D721Med (cell line): ENCODE measurements around the gene CDK5RAP2.

Experiments
- DNase-seq: peaks from one replicate; pipeline ENCODE4 v3.0.0; 2011; ENCODE audit warnings: low spot score; ENCODE audit not compliant: insufficient read length
- FAIRE-seq: peaks from 2 replicates; lab custom pipeline; 2011; peaks lifted over from hg19 to GRCh38; lab: Jason Lieb, UNC
- CTCF ChIP-seq: IDR thresholded peaks from 2 replicates; pipeline ENCODE4 v1.5.1; 2012; ENCODE audit warnings: mild to moderate bottlenecking, control low read depth; ENCODE audit not compliant: insufficient read depth; ENCODE audit errors: missing control alignments

CDK5RAP2 gene

DNA sequence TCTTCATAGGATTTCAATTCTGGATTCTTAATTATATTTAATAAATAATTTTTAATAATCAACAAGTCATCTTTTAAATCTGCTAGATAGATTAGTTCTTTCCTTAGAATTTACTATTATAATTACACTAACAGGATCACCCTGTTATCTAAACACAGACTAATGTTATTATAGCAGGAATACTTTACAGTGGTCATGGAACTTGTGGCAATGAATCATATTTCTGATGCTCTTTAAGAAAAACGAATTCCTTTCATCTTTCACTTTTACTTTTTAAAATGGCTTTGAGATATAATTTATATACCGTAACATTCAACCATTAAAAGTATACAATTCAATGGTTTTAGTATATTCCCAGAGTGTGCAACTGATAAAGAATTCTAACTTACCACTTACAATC is 29.7 kb upstream of the CDK5RAP2 start:
- no peak for FAIRE-seq
- no peak for DNase-seq
- no peak for TF ChIP-seq CTCF

DNA sequence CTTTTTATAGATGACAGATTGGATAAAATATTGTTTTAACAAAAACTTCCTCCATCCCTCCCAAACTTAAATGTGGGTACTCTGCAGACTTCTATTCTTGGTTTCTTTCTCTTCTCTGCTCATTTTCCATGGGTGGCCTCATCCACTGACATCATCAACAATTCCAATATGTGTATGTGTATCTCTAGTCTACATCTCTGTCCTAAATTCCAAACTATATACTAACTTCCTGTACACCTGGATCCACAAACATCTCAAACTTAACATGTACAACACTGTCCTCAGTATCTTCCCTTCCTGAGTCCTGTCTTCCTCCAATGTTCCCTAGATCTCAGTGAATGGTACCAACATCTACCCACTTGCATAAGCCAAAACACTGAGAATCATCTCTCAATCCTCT is 28.5 kb upstream of the CDK5RAP2 start:
- no peak for FAIRE-seq
- no peak for TF ChIP-seq CTCF
- no peak for DNase-seq

- DNase-seq (no peak), FAIRE-seq (no peak)
- no peak for TF ChIP-seq CTCF
Observed at GRCh38 chr9:120603591-120603990, 23.6 kb upstream of the CDK5RAP2 start.

- DNase-seq = no peak
- no peak for FAIRE-seq
- TF ChIP-seq CTCF = no peak
Observed at GRCh38 chr9:120603010-120603409, 23.0 kb upstream of the CDK5RAP2 start.

GRCh38 chr9:120593955-120594277 is 13.9 kb upstream of the CDK5RAP2 start:
- FAIRE-seq (no peak), DNase-seq (no peak)
- no peak for TF ChIP-seq CTCF

DNA sequence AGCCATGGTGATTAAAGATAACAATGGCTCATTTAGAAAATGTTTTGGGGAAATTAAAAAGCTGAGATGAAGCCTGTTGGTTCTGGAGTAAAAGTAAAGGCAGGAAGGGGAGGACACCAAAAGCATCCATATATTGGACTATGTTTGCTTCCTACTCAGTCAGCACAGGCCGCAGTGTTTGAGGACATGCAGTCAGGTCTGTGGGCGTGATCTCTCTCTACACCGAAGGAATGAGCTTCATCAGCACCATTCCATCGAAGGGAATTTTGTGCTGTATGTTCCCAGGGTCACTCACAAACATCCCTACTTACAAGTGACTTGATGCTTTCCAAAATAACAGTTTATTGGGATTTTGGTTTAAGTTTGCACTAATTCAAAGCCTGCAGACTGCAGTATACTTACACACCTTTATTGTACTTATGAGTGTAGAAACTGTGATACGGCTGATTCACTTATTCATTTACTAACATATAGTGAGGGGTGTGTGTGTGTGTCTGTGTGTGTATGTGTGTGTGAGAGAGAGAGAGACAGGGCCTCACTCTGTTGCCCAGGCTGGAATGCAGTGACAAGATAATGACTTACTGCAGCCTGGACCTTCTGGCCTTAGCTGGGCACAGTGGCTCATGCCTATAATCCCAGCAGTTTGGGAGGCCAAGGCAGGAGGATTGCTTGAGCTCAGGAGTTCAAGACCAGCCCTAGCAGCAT is 13.4 kb upstream of the CDK5RAP2 start:
- no peak for FAIRE-seq
- DNase-seq = no peak
- TF ChIP-seq CTCF = no peak

DNA sequence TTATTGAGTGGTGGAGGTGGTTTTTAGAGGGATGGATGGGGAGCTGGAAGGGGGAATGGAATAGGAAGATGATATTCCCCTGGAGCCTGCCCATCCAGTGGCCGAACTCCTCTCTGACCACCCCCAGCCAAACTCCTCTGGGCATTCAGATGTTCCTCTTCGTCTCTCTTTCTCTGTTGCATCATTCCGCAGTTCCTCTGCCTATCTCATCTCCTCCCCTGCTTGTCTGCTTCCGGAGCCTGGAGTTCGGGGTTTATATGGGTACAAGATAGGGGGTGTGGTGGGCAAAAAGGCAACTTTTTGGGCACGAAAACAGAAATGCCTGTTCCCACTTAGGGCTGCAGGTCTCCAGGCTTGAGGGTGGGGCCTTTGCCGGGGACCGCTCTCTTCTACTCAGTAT is 12.2 kb upstream of the CDK5RAP2 start:
- no peak for FAIRE-seq
- DNase-seq = no peak
- TF ChIP-seq CTCF = no peak
